OCI-LY7 (cell line): ENCODE measurements around the gene GPR149. TPM values are rescaled to one million over a fixed set of nuclear protein-coding genes. Genes with fewer than 3 reads are reported as not detected.

Source experiments
- Bru-seq: library from RNA; stranded (reverse); fragments of 400-500 nt; gene quantifications from one replicate; lab custom pipeline; 2021; lab: Mats Ljungman, UMichigan
- BruChase-seq, 2 experiments: library from RNA; stranded (reverse); fragments of 400-500 nt; gene quantifications; one replicate each; lab custom pipeline; 2021; lab: Mats Ljungman, UMichigan
- BruUV-seq: library from RNA; stranded (reverse); fragments of 400-500 nt; replicated peaks from 2 replicates; lab custom pipeline; 2021; lab: Mats Ljungman, UMichigan
- CTCF ChIA-PET: fragments of 300-600 bp; sonication (Branson Sonifier 250); formaldehyde crosslinking; loops from one replicate; lab custom pipeline; 2022; ENCODE audit warnings: antibody characterized with exemption; ENCODE audit not compliant: unreplicated experiment; lab: Charles Lee
- POLR2A ChIA-PET: fragments of 300-600 bp; sonication (Branson Sonifier 250); formaldehyde crosslinking; loops from one replicate; lab custom pipeline; 2022; ENCODE audit warnings: antibody characterized with exemption; lab: Charles Lee
- DNase-seq: peaks from one replicate; pipeline ENCODE4 v3.0.0-alpha.2; 2015; ENCODE audit warnings: low spot score
- H2AFZ ChIP-seq: fragments of 200-600 bp; sonication (generic), shearing (Covaris generic); 2 replicates; pipeline ENCODE4 v1.6.1; 2014; ENCODE audit warnings: mild to moderate bottlenecking, antibody characterized with exemption, low read length, moderate library complexity
- H3K27ac ChIP-seq: fragments of 200-600 bp; sonication (generic); 2 replicates; pipeline ENCODE4 v1.5.1; 2014; ENCODE audit warnings: mixed run types, low read depth, mild to moderate bottlenecking, moderate library complexity, low read length, inconsistent platforms; ENCODE audit not compliant: poor library complexity, severe bottlenecking
- H3K36me3 ChIP-seq: fragments of 200-600 bp; sonication (generic); 2 replicates; pipeline ENCODE4 v1.6.1; 2014; ENCODE audit warnings: mild to moderate bottlenecking, antibody characterized with exemption, low read length, moderate library complexity, mixed read lengths; ENCODE audit not compliant: insufficient read depth
- H3K4me1 ChIP-seq: fragments of 200-600 bp; sonication (generic); 2 replicates; pipeline ENCODE4 v1.5.1; 2014; ENCODE audit warnings: mild to moderate bottlenecking, low read length; ENCODE audit not compliant: insufficient read depth, poor library complexity, severe bottlenecking
- H3K4me2 ChIP-seq: fragments of 200-600 bp; sonication (generic); 2 replicates; pipeline ENCODE4 v1.6.1; 2014; ENCODE audit warnings: mild to moderate bottlenecking, low read length
- H3K4me3 ChIP-seq: fragments of 200-600 bp; sonication (generic); 2 replicates; pipeline ENCODE4 v1.5.1; 2014; ENCODE audit warnings: mild to moderate bottlenecking, low read depth, low read length; ENCODE audit not compliant: poor library complexity, severe bottlenecking
- H3K79me2 ChIP-seq: fragments of 200-600 bp; sonication (generic); 2 replicates; pipeline ENCODE4 v1.6.1; 2016; ENCODE audit warnings: low read depth, mild to moderate bottlenecking, low read length, moderate library complexity, mixed read lengths; ENCODE audit not compliant: insufficient read depth
- H3K9me2 ChIP-seq: fragments of 200-600 bp; sonication (generic); 2 replicates; pipeline ENCODE4 v1.6.1; 2016; ENCODE audit warnings: mild to moderate bottlenecking, low read length, mixed read lengths; ENCODE audit not compliant: insufficient read depth
- H3K9me3 ChIP-seq: fragments of 200-600 bp; sonication (generic); 2 replicates; pipeline ENCODE4 v1.6.1; 2014; ENCODE audit warnings: mild to moderate bottlenecking, mixed run types, low read length, mixed read lengths
- H4K20me1 ChIP-seq: fragments of 200-600 bp; sonication (generic); 2 replicates; pipeline ENCODE4 v1.6.1; 2014; ENCODE audit warnings: mild to moderate bottlenecking, antibody characterized with exemption, low read length, moderate library complexity, mixed read lengths; ENCODE audit not compliant: insufficient read depth
- EZH2phosphoT487 ChIP-seq: fragments of 200-600 bp; sonication (generic); IDR thresholded peaks from 2 replicates; pipeline ENCODE4 v1.6.1; 2018; ENCODE audit warnings: low read depth, borderline replicate concordance, mild to moderate bottlenecking, mixed run types, antibody characterized with exemption, low read length, moderate library complexity, mixed read lengths
- intact Hi-C: fragments of 100-400 bp; cut with micrococcal nuclease; formaldehyde crosslinking; loops from one replicate; pipeline ENCODE4 v1.10.0; 2022; ENCODE audit not compliant: unreplicated experiment
- long read RNA-seq: library from polyadenylated mRNA; stranded (forward); transcript quantifications from one replicate; pipeline ENCODE4 v2.0.0, GENCODE V29; 2022
- total RNA-seq, 2 experiments: library from RNA; depleted of rRNA in 1 of 2; stranded (reverse); fragments of >200 nt in 1 of 2; shearing (Covaris generic) in 1 of 2; gene quantifications; 2 replicates each; pipeline ENCODE4 v1.2.3, GENCODE V29; 2014 to 2022
- TF ChIP-seq, protein P1 (sequence below): fragments of 200-600 bp; sonication (generic); conservative IDR thresholded peaks from 2 replicates; pipeline ENCODE4 v1.5.1; 2014; ENCODE audit warnings: mild to moderate bottlenecking, antibody characterized with exemption, low read length, moderate library complexity, mixed read lengths

The GPR149 gene, protein sequence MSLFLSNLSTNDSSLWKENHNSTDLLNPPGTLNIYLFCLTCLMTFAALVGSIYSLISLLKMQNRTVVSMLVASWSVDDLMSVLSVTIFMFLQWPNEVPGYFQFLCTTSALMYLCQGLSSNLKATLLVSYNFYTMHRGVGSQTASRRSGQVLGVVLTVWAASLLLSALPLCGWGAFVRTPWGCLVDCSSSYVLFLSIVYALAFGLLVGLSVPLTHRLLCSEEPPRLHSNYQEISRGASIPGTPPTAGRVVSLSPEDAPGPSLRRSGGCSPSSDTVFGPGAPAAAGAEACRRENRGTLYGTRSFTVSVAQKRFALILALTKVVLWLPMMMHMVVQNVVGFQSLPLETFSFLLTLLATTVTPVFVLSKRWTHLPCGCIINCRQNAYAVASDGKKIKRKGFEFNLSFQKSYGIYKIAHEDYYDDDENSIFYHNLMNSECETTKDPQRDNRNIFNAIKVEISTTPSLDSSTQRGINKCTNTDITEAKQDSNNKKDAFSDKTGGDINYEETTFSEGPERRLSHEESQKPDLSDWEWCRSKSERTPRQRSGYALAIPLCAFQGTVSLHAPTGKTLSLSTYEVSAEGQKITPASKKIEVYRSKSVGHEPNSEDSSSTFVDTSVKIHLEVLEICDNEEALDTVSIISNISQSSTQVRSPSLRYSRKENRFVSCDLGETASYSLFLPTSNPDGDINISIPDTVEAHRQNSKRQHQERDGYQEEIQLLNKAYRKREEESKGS
- total RNA-seq (2014; rRNA removed; shearing (Covaris generic)) (not detected in 2 replicates), total RNA-seq (2022) (not detected in 2 replicates), Bru-seq, nascent RNA (not detected), BruChase-seq, experiment 1, labeled RNA remaining after a 6-hour chase (not detected), BruChase-seq, experiment 2, labeled RNA remaining after a 2-hour chase (percentile 3 among the genes with signal in this experiment)
- long read RNA-seq = 0 reads

- ChIA-PET POLR2A (interaction anchor here (0.6 kb wide), 1 partner anchor 904 kb away, joined by 3 read pairs; no protein-coding TSS in a partner anchor), CTCF (no interaction called here)
- Histone ChIP-seq H3K9me3 (no peaks in the 10 kb centered on the region), H3K79me2 (no peaks in the 10 kb centered on the region), H3K9me2 (no peaks in the 10 kb centered on the region), H3K4me2 (no peak within 1 kb of the TSS), H3K36me3 (no peaks in the 10 kb centered on the region), H2AFZ (no peak within 1 kb of the TSS), H3K4me3 (no peak within 1 kb of the TSS), H3K27ac (no peak within 1 kb of the TSS), H4K20me1 (no peaks in the 10 kb centered on the region), H3K4me1 (no peaks in the 10 kb centered on the region)
- BruUV-seq = no TSS peak
- intact Hi-C loops = no loop called here
- TF ChIP-seq EZH2phosphoT487 = no peak
- TF ChIP-seq, protein P1, sequence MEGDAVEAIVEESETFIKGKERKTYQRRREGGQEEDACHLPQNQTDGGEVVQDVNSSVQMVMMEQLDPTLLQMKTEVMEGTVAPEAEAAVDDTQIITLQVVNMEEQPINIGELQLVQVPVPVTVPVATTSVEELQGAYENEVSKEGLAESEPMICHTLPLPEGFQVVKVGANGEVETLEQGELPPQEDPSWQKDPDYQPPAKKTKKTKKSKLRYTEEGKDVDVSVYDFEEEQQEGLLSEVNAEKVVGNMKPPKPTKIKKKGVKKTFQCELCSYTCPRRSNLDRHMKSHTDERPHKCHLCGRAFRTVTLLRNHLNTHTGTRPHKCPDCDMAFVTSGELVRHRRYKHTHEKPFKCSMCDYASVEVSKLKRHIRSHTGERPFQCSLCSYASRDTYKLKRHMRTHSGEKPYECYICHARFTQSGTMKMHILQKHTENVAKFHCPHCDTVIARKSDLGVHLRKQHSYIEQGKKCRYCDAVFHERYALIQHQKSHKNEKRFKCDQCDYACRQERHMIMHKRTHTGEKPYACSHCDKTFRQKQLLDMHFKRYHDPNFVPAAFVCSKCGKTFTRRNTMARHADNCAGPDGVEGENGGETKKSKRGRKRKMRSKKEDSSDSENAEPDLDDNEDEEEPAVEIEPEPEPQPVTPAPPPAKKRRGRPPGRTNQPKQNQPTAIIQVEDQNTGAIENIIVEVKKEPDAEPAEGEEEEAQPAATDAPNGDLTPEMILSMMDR = no peak
- no peak for DNase-seq
Observed at GRCh38 chr3:154430014-154430413, at the start of gene GPR149. GPR149 (minus strand) TSS chr3:154430190; CDS start chr3:154429615, 575 bp downstream.

DNA sequence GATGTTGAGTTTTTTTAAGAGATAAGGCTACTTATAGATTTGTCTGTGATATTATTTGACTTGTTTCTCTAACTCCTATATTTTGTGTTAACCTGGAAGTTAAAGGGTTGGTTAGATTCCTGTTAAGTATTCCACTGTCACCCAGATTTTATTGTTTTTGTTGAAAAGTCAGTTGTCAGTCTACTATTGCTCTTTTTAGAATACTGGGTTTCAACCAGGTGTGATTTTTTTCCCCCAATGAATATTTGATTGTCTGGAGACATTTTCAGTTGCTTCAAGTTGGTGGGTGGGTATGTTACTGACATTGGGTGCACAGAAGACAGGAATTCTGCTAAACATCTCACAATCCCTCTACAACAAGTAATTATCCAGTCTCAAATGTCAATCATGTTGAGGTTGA, 43.8 kb upstream of the GPR149 start:
- Histone ChIP-seq H3K9me3 (no peaks in the 10 kb centered on the region; the same call in 1 of the 2 replicates), H3K4me1 (no peaks in the 10 kb centered on the region), H3K4me2 (no peak overlapping the region), H4K20me1 (no peaks in the 10 kb centered on the region), H3K4me3 (no peak overlapping the region), H3K79me2 (no peaks in the 10 kb centered on the region), H3K9me2 (no peaks in the 10 kb centered on the region), H3K36me3 (no peaks in the 10 kb centered on the region), H3K27ac (no peak overlapping the region), H2AFZ (no peak overlapping the region)
- no peak for DNase-seq
- no TSS peak for BruUV-seq
- intact Hi-C loops = no loop called here
- ChIA-PET CTCF (no interaction called here), POLR2A (interaction anchor here (0.5 to 1.6 kb wide), 2 partner anchors 8 to 1465 kb away, joined by 3 to 4 read pairs; no protein-coding TSS in a partner anchor)
- TF ChIP-seq, protein P1 = no peak
- no peak for TF ChIP-seq EZH2phosphoT487
